GM12873 (cell line): ENCODE measurements around the gene TMEM184B.

Source experiments
- TF ChIP-seq, protein P1 (sequence below): IDR thresholded peaks from 2 replicates; pipeline ENCODE4 v1.5.1; 2012; ENCODE audit warnings: low read depth, mild to moderate bottlenecking, moderate library complexity, low read length, control low read depth; ENCODE audit not compliant: insufficient read depth; ENCODE audit errors: missing control alignments

Gene TMEM184B

DNA sequence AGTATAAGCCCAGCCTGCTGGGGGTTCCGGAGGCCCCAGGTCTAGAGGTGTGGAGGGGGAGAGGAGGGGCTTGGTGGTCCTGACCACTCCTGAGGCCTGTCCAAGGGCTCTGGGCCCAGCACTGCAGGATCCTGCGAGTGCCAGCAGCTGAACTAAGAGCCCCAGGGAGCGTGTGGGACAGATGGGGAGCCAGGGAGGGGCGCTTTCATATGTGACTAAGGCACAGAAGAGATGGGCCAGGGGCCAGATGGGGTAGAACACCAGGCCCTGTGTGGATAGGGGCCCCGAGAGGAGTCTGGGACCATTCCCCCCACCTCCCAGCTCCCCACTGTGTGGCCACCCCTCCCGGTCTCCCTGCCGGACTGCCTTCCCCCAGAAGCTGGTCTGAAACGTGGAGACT is 52.6 kb downstream of the TMEM184B start:
- TF ChIP-seq, protein P1, sequence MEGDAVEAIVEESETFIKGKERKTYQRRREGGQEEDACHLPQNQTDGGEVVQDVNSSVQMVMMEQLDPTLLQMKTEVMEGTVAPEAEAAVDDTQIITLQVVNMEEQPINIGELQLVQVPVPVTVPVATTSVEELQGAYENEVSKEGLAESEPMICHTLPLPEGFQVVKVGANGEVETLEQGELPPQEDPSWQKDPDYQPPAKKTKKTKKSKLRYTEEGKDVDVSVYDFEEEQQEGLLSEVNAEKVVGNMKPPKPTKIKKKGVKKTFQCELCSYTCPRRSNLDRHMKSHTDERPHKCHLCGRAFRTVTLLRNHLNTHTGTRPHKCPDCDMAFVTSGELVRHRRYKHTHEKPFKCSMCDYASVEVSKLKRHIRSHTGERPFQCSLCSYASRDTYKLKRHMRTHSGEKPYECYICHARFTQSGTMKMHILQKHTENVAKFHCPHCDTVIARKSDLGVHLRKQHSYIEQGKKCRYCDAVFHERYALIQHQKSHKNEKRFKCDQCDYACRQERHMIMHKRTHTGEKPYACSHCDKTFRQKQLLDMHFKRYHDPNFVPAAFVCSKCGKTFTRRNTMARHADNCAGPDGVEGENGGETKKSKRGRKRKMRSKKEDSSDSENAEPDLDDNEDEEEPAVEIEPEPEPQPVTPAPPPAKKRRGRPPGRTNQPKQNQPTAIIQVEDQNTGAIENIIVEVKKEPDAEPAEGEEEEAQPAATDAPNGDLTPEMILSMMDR, result no peak

DNA sequence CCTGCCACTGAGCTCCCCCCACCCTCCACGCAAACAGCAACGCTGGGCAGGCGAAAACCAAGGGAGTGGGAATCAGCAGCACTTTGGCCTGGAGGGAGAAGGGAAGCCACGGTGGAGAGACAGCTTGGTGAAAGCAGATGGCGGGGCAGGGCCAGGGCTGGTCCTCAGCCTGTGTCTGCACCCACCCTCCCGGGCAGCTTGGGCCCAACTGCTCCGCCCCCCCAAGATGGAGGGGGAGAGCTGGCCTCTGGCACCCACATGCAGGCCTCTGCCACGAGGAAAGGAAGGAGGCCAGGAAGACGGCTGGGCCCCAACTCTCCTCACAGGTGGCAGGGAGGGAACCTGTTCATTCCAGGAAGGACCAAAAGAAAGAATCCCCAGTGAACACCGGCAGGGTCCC is 53.2 kb downstream of the TMEM184B start:
- TF ChIP-seq, protein P1, result no peak

DNA sequence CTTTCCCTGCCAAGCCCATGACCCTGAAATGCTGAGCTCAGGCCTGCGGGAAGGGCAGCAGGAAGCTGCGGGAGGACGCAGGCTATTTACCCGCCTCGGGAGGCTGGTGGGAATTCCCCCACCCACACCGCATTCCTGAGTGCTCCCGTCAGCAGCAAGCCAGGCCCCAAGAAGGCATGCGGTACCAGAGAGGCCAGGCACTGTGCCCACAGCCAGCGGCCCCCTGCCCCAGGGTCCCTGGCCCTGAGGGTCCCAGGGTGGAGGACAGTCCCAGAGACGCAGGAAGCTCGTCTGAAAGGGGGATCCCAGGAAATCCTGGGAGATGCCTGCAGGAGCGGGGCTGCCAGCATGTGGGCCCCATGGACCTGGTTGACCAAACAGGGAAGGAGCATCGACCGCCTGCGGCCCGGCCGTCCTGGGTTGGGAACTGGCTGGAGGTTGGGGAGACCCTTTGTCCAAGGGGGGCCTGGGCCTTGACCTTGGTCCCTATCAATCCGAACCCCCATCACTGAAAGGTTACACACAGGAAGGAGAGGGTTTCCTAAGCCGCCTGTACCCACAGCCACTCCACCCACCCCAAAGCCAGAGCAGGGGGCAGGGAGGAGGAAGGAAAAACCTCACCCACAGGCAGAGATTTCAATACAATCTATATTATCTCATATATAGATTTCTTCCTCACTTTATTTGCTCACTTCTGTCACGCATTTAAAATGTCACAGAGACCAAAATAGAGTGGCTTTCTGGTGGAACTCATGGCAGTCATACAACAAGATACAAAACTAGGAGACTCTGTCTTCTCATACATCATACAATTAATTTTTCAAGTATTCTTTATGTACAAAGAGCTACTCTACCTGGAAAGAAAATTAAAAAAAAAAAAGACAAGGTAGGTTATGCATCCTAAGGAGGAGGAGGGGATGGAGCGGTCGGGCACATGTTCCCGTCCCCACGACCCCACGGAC is 53.9 kb downstream of the TMEM184B start:
- TF ChIP-seq, protein P1, result no peak

DNA sequence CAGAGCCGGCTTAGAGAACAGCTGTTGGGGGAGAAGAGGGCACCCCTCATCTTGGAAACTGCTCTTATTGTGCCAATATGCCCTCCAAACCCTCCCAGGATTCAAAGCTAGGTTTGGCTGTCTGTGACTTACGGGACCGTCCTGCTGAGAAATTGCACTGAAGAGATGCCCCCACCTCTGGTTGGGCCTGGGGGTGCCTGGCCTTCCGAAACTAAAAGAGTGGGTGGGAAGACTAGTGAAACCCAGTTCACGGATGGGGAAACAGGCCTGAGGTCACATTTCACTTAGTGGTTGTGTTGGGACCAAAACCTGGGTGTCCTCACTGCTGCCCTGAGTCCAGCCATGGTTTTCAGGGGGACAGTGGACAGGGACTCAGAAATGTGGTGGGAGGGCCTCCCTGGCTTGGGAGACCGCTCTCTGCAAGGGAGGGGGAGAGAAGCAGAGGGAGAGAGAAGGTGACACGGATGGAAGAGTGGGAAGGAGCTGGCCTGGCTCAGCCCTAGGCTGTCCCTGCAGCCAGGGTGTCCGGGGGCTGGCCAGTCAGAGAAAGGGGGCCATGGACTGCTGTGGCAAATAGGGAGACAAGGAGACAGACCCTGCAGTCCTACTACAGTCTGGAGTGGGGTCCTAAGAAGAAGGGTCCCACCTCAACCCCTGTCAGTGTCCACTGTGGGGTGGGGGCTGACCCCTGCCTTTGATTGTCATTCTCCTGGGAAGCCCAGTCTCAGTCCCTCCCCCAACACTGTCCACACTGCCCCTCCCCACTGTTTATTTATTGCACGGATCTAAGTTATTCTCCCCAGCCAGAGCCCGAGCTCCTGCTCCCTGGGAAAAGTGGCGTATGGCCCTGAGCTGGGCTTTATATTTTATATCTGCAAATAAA is 57.4 kb downstream of the TMEM184B start:
- TF ChIP-seq, protein P1, result no peak

DNA sequence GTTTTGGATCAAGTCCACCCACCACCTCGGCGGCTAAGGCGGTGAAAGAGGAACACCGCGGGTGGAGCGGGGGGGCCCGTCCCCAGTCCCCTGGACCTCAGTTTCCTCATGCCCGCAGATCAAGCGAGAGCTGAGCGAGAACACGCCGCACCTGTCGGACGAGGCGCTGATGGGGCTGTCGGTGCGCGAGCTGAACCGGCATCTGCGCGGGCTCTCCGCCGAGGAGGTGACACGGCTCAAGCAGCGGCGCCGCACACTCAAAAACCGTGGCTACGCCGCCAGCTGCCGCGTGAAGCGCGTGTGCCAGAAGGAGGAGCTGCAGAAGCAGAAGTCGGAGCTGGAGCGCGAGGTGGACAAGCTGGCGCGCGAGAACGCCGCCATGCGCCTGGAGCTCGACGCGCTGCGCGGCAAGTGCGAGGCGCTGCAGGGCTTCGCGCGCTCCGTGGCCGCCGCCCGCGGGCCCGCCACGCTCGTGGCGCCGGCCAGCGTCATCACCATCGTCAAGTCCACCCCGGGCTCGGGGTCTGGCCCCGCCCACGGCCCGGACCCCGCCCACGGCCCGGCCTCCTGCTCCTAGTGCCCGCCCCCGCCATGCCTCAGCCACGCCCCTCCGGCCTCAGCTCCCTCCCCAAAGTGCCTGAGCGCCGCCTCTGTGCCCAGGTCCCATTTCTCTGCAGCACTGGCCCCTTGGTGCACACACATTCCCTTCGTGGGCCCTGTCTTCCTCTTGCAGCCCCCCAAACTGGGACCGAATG is 58.3 kb downstream of the TMEM184B start:
- TF ChIP-seq, protein P1, result no peak

DNA sequence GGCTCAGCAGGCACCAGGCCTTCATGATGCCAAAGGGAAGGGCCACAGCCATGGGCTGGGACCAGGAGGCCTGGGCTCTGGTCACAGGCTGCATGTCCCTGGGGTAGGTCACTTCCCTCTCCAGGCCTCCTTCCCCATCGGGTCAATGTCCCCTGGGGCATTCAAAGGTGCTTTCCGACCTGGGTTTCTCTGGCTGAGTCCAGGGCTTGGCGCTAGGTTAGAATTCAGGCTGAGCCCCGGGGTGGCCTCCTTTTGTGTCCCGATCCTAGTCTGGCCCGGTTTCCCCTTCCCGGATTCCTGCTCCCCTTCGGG is 58.9 kb downstream of the TMEM184B start:
- TF ChIP-seq, protein P1, result no peak

DNA sequence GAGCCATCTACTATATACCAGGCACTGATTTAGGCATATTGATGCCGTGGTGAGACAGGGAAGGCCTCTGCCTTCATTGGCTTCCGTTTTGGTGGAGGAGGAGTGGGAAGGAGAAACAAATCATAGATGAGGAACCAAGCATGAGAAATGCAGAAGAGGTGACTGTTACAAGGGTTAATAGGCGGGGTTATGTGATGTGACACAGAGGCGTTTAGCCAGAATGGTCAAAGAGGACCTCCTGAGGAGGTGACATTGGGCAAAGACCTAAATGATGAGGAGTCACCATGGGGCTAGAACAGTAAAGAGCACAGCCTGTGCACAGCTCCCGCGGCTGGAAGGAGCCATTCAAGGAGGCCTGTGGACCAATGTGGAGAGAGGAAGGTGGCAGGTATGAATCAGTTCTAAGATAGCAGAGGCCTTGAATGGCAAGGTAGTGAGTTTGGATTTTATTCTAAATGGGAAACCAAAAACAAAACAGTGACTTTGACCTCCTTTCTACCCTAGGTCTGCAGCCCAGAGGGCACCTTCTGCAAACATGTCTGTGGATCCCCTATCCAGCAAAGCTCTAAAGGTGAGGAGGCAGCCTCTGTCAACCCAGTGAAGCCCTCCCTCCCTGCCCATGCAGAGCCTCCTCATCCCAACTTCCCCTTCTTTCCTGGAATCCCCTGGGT is 59.4 kb downstream of the TMEM184B start:
- TF ChIP-seq, protein P1, result no peak
